SK-N-DZ (cell line): Measurements from ENCODE around the gene ITGB2.
"Not testable (repeated sequence)": the region's sequence is repeated elsewhere in the genome, so short reads cannot be mapped to it uniquely, and the experiment has no call there.

Source experiments
- DNase-seq: peaks from one replicate; pipeline ENCODE4 v3.0.0-alpha.2; 2015; ENCODE audit warnings: low spot score

The ITGB2 gene

DNA sequence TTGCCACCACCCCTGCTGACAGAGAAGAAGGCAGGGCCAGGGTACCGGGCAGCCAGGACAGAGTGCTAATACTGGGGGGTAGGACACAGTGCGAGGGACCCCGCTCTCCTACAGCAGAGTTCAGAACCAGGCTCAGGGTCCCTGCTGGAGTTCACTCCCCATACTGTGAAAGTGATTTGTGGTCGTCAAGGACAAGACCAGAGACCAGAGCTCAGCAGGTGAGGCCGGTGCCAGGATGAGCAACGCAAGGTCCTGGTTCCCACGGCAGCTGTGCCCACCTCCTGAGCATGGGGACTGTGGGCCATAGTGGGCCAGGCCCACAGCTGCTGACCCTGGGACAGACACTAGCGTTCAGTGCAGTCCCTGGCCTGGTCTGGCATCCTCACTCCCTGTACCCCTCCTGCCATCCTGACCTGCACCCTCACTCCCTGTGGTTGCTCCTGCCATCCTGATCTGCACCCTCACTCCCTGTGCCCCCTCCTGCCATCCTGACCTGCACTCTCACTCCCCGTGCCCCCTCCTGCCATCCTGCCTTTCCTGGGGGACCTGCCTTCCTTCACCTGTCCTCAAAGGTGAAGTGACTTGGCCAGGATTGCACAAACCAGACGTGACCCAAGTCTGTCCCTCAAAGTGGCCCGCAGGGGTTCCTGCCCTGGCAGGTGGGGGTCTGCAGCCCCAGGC, 33.4 kb downstream of the ITGB2 start:
- no peak for DNase-seq

DNA sequence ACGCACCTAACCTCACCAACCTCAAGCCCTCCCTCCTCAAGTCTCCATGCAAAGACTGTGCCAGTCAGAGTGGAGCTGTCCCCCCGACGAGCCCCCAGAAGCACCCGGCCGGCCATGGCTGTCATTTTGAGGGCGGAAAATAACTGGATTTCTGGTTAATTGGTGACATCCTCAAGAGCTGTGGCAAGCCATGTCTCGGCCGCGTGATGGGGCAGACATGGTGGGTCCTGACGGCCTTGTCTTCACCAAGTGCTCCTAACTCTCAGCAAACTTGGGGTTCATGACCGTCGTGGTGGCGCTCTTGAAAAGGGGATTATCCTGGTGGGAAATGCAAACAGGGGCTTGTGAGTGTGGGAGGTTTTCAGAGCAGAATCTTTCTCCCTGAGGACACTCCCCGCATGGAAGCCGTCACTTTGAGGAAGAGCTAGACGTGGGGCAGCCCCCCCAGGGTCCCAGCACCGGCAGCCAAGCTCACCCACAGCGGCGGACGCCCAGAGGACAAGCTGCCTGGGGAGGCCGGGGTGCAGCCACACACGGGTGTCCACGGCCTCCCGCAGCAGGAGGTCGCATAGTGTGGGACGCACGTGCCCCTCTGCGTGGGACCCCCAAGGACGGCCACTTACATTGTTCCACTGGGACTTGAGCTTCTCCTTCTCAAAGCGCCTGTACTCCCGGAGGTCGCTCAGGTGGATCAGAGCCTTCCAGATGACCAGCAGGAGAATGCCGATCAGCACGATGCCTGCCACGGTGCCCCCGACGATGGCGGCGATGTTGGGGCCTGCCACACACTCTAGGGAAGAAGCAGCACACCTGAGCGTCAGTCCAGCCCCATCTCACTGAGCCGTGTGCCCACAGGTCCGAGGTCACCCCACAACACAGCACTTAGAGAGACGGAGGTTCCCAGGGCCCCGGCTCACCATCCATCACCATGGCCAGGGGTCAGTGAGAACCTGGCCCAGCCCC, 34.3 kb downstream of the ITGB2 start:
- no peak for DNase-seq

DNA sequence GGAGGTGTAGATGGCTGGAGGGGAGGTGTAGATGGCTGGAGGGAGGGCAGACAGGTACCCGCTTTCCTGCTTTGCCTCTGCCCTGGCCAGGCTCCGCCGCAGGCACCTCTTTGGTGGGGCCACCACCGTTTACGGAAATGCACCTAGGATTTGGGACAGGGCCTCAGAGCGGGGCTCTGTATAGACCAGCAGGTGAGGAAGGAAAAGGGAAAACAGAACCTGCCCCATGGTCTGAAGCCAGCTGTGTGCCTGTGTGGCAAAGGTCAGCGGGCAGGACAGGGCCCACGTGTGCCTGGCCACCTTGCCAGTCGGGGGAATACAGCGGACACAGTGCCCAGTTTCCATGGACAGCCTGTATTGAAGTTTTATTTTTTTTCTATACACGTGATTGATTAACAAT, 35.1 kb downstream of the ITGB2 start:
- no peak for DNase-seq

DNA sequence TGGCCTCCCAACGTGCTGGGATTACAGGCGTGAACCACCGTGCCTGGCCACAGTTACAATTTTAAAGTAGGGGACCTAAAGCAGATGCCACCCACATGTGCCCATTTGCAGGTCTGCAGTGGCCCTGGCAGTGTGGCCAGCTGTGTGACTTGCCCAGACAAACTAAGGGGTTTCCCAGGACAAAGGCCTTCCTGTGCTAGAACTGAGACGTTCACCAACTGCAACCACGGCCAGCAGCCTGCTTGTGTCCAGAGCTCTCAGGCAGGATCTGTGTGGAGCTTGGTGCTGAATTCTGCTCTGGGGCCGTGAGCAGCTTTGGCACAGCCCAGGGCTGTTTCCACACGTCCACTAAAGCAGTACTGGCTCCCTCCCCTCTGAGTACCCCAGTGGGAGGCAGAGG, 36.6 kb downstream of the ITGB2 start:
- no peak for DNase-seq

DNA sequence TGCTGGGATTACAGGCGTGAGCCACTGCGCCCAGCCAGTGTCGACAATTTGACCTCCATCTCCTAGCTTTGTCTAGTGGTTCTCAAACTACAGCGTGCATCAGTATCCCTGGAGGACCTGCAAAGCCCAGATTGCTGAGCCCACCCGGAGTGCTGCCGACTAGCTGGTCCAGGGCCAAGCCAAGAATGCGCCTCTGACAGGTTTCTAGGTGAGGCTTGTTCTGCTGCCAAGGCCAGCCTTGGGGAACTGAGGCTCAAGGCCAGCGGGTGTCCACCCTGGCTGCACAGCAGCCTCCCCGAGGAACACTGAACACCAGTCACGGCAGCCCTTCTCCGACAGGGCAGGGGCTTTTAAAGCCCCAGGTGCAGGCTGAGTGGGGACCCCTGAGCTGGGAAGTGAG, 37.4 kb downstream of the ITGB2 start:
- DNase-seq, result no peak

DNA sequence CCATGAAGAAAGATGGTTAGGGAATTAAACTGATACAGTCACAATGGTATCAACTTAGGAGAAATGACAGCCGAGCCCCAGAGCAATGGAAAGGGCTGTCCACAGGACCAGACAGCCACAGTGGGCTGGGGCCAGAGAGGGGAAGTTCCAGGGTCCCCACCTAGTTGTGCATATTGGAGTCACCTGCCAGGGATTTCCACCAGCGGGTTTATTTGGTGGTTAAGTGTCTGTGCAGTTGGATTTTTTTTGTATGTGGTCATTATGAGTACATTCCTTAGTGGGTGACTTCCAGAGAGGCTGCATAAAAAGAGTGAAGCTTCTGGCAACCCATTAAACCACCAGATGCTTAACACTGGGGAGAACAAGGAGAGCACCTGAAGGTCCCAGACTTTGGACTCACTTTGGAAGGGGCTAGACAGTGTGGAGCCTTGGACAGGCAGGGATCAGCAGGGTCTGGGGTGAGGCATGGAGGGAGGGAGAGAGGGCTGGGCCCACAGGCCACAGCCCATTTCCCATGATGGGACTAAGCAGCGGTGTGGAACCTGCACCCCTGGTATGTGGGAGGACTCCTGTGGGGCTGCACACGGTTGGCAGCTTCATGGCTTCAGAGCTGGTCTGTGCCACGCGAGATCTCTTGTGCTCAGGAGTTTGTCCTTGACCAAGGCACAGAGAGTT, 39.4 kb downstream of the ITGB2 start:
- no peak for DNase-seq

DNA sequence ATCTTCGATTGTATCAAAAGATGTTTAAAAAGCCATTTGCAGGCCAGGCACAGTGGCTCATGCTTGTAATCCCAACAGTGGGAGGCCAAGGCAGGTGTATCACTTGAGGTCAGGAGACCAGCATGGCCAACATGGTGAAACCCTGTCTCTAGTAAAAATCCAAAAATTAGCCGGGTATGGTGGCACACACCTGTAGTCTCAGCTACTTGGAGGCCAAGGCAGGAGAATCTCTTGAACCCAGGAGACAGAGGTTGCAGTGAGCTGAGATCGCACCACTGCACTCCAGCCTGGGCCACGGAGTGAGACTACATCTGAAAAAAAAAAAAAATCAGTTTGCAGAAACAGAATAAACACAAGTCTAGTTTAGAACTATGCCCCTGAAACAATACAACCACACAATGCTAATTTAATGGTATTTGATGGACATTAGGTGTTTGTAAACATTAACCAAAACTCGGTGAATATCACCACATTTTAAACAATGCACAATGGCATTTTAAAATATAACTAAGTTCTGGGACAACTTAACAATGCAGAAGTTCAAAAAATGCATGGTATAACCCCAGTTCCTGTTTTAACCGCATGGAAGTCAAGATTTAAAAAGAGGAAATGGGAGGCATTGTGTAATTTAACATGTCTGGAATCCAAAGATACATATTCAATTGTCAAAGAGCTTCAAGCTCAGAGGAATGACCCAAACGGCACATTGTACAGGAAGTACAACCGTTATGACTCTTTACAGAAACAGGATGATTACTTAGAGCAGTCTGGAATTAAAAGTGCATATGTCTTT, 40.1 kb downstream of the ITGB2 start:
- no peak for DNase-seq

DNA sequence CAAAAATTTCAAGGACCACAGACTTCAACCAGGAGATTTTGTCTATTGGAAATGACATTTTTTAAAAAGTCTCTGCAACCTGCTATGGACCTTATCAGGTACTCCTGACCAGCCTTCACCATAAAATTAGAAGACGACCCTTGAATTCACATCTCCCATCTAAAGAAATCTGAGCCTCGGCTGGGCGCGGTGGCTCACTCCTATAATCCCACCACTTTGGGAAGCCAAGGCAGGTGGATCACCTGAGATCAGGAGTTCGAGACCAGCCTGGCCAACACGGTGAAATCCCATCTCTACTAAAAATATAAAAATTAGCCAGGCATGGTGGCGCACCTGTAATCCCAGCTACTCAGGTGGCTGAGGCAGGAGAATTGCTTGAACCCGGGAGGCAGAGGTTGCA, 41.5 kb downstream of the ITGB2 start:
- not testable (repeated sequence) for DNase-seq

DNA sequence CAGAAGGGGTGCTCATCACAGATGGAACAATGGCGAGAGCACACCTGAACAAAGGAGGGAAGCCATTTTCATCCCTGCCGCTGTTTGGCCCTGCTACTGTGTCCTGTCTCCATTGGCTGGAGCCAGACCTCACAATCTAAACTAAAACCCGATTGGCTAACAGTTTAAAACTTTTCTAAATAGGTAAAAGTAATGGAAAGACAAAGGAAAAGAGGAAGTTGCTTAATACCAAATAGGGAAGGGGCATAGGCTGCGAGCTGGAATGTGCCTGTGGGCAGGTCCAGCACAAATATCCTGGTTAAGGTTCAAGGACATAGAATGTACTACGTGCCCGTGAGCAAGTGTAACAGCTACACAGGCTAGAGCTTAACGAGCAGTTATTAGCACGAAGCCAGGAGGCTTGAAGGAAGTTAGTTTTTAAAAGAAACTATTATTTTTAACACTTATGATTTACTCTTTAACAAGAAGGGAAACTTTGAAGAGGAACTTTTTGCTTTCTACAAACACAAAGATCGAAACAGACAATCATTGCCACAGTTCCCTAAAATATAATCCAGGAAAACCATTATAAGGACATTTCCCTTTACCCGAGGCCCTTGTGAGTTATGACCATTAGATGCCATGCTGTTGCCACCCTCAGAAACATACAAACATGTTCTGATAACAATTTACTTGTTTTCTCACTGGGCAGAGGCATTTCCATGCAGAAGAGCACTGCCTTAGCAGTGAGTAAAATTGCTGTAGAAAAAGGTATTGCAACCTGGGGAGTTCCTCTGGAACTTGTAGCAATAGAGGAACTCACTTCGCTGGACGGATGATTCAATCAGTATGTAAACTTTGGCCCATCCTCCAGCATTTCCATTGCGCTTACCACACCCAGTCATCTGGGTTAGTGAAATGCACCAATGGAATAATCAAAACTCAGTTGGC, 42.4 kb downstream of the ITGB2 start:
- no peak for DNase-seq

DNA sequence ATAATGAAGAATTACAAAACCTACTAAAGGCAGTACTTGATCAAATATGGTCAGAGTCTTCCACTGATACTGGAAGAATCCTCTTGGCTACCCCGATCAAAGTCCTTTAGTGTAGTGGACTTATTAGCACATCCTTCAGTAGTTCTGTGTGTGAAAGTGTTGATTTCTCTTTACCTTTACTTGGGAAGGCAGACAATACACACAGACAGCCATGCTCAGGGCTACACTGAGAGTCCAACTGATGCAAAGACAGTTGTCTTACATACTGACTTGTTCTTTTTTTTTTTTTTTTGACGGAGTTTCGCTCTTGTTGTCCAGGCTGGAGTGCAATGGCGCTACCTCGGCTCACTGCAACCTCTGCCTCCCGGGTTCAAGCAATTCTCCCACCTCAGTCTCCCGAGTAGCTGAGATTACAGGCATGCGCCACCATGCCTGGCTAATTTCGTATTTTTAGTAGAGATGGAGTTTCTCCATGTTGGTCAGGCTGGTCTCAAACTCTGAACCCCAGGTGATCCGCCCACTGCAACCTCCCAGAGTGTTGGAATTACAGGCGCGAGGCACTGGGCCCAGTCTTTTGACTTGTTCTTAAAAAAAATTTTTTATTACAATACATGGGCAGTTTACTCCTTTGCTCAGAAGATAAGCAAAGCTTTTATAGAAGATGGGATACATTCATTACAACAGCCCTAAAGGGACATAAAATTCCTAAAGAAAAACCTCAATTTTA, 43.7 kb downstream of the ITGB2 start:
- no peak for DNase-seq

DNA sequence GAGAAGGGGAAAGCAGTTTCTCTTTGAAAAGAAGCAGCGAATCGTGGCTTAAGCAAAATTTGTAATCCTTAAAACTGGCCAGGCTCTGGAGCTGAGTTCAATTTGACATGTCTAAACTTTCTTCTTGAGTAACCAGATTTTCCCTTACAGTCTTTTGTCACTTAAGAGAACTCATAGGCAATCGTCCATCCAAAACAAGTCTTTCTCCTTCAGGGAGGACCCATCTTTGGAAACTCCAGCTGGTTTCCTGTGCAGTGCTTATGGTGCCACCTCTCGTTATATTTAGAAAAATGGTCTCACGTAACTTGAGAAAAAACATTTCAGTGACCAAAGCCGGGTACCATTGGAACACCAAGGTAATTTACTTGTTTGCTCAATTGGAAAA, 45.4 kb downstream of the ITGB2 start:
- DNase-seq, result no peak

DNA sequence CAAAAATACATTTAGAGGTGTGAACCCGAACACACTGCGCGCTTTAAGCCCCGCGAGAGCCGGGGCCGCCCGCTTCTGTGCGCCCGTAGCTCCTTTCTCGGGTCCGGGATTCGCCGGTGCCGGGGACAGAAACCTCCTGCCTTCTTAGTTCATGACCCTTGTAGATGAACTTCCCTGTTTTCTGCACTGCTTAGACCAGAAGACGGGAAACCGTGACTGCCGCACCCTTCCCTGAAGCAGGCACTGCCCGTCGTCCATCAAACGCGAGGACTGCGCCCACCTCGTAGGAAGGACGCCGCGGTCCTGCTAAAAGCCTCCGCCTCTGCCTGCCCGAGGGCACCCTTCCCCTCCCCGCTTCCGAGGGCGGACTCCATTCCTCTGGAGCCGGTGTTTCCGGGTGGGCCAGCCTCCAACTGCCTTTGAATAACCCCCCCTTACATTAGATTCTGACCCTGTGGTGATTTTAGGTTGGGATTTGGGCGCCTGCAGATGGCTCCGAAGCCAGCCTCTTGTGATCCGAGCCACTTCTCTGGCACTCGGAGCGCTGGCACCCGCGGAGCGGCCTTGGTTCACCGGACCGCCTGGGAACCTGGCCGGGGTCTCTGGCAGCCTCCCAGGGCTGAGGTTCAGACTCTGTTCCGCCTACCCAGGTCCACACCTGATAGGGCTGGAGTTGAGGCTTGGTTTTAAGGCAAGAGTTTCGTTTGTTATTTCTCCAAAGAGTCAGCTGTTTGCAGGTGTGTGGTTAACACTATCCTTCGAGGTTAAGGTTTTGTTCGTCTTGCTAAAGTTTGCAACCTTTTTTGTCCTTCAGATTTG, 46.0 kb downstream of the ITGB2 start:
- DNase-seq, result no peak

DNA sequence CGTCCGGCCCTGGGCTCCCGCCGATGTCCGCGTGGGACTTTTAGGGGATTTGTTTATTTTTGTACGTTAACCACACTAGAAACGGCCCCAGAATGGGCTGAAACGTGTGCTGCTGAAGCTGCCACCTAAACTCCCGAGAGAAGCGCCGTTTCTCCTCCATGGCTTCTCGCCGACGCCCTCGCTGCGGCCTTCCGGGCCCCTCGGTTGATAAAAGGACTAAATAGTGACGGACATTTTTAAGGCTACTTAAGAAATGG, 46.5 kb downstream of the ITGB2 start:
- DNase-seq, result no peak

DNA sequence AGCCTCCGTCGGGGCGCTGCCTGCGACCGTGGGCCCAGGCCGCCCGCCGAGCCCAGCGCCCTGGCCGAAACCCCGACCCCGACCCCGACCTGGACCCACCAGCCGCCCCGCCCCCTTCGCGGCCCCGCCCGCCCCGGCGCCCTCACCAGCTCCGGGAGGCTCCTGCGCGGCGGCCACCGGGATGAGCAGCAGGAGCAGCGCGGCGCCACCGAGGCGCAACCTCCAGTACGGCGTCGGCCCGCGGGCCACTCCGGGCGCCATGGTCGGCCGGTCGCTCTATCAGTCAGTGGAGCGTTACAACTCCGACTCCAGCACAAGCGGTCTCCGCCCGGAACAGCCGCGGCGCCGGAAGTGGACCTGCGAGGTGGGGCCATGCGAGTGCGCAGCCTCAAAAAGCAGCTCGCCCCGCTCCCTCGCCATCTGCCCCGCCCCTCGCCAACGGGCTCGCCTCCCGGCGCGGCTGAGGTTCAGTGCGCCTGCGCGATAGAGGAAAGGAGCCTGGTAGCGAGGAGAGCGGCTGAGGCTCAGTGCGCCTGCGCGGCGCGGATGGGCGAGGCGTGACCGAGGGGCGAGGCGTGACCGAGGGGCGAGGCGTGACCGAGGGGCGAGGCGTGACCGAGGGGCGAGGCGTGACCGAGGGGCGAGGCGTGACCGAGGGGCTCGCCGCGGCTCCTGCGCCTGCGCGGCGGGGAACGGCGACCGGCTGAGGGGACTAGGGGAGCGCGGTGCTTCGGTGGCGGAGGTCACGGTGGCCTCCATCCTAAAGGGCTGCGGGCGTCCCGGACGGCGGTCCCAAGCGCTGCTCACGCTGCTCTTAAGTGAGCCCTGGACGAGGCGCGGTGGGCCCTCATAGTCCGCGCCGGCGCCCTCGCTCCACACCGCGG, 47.1 kb downstream of the ITGB2 start, which contains the start of gene PTTG1IP:
Gene PTTG1IP, minus strand, starts transcription at position 335 of the 884 bp plus-strand sequence. Its CDS starts 74 bp downstream, at position 261.
- peak; percentile 96 for DNase-seq

DNA sequence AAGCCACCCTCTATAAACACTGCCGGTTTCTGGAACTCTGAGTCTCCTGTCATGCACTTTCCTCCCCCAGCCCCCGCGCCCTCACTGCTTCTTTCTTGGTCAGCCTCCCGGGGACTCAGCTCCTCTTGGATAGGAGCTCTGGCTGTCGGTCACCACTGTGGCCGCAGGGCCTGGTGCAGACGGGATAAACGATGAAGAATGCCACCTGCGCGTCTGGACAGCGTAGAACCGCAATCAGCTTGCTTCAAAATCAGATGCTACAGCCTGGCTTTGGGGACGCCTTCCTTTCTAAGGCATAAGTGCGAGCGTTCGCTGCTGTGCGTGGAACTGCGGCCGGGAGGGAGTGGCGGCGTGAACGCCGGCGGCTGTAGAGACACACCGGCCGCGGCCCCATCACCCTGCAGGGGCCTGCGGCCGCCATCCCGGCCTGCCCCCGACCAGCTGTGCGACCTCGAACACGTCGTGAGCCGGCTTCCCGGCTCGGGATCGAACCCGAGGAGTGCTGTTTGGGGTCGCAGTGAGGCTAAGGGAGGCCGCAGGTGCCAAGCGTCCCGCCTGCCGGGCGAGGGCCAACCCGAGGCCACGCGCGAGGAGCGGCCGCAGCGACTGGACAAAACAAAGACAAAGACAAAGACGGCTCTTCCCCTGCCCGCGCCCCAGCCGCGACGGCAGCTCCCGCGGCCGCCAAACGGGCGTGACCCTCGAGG, 47.9 kb downstream of the ITGB2 start:
- no peak for DNase-seq

DNA sequence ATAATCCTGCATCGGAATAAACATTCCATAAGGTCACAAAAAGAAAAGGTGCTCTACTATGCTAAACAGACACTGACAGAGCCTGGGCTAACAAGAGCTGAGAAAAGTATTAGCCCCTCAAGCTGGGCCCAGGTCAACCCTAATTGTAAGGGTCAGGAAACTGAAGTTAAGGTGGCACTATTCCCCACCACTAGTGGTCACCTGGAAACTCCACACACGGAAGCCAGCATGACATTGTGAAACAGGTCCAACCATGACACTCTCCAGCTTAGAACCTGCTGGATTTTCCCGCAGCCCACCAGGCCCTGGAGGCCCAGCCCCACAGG, 48.4 kb downstream of the ITGB2 start:
- no peak for DNase-seq

DNA sequence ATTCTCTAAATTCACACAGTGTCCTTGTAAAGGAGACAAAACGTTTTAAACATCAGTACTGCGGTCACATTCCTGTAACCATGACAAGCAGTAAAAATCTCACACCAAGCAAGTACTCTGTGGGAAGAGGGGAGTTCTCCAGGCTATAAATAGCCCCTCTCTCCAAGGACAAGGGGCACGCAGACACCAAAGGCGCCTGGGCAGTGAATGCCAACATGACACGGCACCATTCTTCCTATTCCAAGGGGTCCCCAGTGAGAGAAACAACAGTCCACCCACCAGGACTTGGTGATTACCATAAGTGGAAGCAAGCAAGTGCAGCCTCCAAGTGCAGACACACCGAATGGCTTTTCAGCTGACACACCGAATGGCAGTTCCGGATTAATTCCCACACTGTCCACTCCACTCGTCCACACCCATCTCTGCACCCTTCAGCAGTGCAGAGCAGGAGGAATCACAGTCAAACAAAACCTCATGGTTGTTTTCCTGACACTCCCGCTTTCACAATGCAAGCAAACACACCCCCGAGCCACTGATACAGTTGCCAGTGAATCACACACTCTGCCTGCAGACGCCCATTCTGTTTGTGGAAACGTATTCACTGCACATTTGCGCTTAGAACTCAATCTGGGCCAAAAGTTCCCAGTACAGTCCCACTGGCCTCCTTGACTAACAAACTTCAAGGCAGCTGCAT, 49.0 kb downstream of the ITGB2 start:
- no peak for DNase-seq
